Non-pigmented ciliary epithelial cell (primary cell): Measurements from ENCODE around the gene DEUP1.

ENCODE experiments used
- DNase-seq: peaks from one replicate; pipeline ENCODE4 v3.0.0-alpha.2; 2010; ENCODE audit warnings: low read depth

DEUP1 gene

DNA sequence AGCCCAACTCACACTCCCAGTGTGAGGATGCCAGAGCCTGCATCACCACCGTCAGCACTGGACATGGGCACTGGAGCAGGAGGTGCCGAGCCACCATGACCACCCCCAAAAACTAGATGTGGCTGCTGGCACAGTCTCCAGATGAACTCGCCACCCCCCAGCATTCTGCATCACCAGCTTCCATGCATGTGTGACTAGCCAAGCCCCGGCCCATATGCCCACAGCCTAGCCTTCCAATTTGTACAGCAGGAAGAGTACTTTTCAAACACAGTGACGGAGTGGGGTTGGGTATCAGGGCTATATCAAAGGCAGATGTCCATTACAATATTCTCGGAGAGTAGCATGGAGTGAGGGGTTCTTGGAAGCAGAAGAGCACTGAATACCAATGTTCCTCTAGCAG is 149.7 kb downstream of the DEUP1 start:
- no peak for DNase-seq

DNA sequence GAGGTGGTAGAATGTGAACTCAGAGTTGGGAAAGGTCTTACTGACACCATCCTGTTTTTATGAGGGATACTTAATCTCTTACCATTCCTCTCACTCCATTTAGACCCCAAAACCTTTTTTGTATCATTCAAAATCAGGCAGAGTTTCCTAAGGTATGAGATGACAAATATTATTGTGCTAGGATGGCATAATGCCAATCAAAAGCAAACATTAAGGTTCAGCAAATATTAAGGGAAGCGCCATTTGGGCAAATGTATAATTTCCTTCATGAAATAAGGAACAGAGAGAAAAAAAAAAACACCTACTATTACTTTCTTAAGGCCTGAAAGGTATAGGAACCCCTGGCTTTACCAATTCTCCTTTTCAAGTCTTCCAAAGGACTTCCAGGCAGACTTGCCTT is 150.2 kb downstream of the DEUP1 start:
- DNase-seq = no peak

DNA sequence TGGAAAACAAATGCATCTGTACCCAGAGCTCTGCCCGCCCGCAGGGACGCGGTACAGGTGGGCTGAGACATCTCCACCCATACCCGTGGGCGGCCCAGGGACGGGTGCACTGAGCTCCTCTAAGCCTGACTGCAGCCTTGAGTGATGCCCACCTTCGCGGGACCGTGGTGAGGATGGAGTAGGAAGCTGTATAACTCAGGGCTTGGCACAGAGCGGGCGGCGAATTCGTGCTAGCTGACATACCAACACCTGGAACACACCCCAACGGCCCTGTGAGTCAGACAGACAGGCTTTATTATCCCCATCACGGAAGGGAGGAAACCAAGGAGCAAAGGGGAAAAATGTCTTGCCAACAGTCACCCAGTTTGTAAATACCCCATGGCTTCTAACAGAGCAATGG is 150.7 kb downstream of the DEUP1 start:
- no peak for DNase-seq

DNA sequence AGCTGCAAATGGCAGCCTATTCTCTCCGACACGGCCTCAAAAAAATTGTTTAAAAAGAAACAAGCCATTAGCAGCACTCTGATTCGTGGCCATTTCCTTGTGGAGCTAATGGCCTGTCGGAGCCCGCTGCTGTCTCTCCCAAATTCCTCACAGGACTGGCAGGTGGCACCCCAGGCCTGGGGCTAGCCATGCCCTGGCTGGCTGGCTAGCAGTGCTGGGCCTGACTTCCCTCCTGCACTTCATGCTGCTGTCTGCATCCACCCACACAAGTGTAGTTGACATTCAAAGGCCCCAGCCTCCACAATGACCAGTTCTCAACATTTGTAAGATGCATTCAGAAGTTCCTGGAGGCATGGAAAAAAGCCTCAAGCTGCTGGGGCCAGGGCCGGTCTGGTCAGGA is 151.2 kb downstream of the DEUP1 start:
- DNase-seq = no peak

DNA sequence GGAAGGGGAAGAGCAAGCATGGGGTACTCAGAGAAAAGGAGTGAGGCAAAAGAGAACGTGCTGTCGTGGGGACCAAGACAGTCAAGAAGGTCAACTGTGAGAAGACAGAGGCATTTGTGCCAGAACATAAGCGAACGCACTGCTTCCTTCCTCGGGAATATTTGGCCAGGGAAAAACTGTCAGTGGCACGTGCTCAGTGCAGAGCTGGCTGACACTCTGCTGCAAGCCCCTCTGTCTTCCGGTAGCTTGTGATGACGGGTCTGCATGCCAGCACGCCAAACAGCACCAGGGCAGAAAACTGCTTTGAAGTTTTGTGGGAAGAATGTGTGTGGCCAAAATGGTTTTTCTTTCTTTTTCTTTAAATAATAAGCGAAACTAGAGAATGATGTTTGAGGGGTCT is 152.0 kb downstream of the DEUP1 start:
- no peak for DNase-seq

DNA sequence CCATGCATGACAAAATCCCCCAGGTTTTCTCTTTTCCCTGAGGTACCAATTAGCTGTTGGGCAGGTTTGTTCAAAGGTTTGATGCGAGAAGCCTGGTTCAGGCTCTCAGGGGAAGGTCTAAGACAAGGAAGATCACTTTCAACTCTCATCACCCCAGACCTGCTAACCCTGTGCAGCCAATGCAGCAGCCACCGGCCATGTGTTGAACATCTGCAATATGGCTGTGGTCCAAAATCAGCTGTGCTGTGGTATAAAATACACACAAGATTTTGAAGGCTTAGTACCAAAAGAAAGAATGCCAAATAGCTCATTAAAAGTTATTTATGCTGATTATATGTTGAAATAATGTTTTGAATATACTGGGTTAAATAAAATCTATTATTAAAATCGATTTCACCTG is 154.2 kb downstream of the DEUP1 start:
- no peak for DNase-seq

DNA sequence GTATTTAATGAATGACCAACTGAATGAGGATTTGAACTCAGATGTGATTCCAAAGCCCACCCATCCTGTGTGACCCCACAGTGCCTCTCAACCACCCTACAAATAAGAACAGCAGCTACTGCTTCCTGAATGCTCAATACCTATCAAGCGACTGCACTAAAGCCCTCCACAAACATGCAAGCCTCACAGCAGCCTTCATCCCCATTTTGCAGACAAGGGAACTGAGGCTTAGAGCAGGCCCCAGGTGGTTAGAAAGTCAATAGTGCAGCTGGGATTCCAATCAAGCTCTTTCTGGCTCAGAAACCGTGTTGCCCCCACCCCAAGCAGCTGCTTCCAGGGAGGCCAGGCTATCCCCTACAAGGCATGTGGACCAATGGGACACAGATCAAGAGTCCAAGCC is 155.4 kb downstream of the DEUP1 start:
- DNase-seq = no peak

DNA sequence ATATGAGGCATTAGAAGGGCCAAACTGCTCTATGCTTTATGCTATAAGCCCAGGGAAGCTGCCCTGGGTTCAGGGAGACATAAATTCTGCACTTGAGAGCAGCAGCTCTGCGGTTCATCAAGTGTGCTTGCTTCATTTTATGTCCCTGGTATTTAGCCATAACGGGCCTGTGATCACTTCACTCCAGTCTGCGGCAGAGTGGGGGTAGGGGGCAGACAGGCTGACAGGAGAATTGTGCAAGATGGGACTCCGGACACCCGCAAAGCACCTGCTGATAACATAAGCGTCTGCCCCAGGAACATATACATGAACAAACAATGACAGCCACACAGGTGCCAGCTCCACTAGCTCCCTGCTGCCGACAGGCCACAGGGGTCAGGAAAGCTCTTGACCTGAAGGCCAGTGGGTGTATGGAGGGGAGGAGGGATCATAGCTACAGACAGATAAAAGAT is 156.5 kb downstream of the DEUP1 start:
- no peak for DNase-seq
